ENCODE measurements around the gene KRTAP2-1. TPM values are rescaled to one million over a fixed set of nuclear protein-coding genes. Genes with fewer than 3 reads are reported as not detected.

The KRTAP2-1 gene
- total and polyA plus RNA-seq, 2 of the 8 experiments (the other 6 are each of a cell fraction or from before 2014, with no cell fraction given), result not detected

DNA sequence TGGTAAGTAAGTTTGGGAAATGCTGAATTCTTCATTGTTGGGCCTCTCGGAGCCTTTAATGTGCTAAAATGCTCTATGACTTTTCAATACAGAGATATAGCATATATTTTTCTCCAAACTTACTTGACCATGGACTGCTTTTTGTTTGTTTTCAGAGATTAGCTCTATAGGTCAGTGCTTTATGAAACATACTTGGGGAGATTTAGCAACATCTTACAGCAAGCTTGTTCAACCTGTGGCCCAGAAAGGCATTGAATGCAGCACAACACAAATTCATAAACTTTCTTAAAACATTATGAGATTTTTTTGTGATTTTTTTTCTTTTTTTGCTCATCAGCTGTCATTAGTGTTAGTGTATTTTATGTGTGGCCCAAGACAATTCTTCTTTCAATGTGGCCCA is 37.2 kb downstream of the KRTAP2-1 start:
- H4K8ac ChIP-seq (ENCODE audit: extremely low read depth, insufficient read depth, low read length), result no peak overlapping the region
- H3K27ac ChIP-seq (ENCODE audit: low read depth, low read length), result no peak overlapping the region
- no peak overlapping the region for H3K4ac ChIP-seq (replicated peaks; ENCODE audit: insufficient read length, low read depth, low read length)
- no peaks in the 10 kb centered on the region for H3K27me3 ChIP-seq (replicated peaks in 1 of 4; ENCODE audit: control insufficient read depth in 3 of 4, extremely low read depth in 1 of 4, insufficient read depth in 3 of 4, low read length in 3 of 4)
- no peak overlapping the region for H4K91ac ChIP-seq (replicated peaks; ENCODE audit: insufficient read length, low read length)
- H2AK5ac ChIP-seq (ENCODE audit: low read depth, low read length), result no peak overlapping the region
- H4K5ac ChIP-seq (ENCODE audit: insufficient read length, low read depth, low read length), result no peak overlapping the region
- no peak overlapping the region for H2BK12ac ChIP-seq (ENCODE audit: low read depth, low read length)
- CTCF ChIA-PET (ENCODE audit: partially characterized antibody), result interaction anchor here (1.1 kb wide), 1 partner anchor 19 kb away, joined by 5 read pairs; no protein-coding TSS in a partner anchor
- no peaks in the 10 kb centered on the region for H3K23me2 ChIP-seq (ENCODE audit: low read depth, low read length)
- H3K4me2 ChIP-seq (ENCODE audit: insufficient read depth in 1 of 2, low read depth in 2 of 2, low read length in 2 of 2), result no peak overlapping the region
- DNase-seq (ENCODE audit: low read depth in 1 of 2, low spot score in 2 of 2) (no peak), FAIRE-seq (no peak)
- no peaks in the 10 kb centered on the region for H3K79me2 ChIP-seq (ENCODE audit: control insufficient read depth in 1 of 2, insufficient read depth in 2 of 2, low read length in 2 of 2)
- no peak overlapping the region for H2AFZ ChIP-seq (ENCODE audit: low read length)
- H3K9me3 ChIP-seq (ENCODE audit: insufficient read depth in 2 of 2, low read depth in 1 of 2, low read length in 1 of 2), result no peaks in the 10 kb centered on the region
- H3K23ac ChIP-seq (ENCODE audit: insufficient read length), result no peak overlapping the region
- no peaks in the 10 kb centered on the region for H3K79me1 ChIP-seq (ENCODE audit: low read depth, low read length)
- H3K14ac ChIP-seq (ENCODE audit: insufficient read length), result no peak overlapping the region
- H3K9ac ChIP-seq (replicated peaks in 1 of 4; ENCODE audit: extremely low read depth in 1 of 4, low read depth in 3 of 4, low read length in 3 of 4), result no peak overlapping the region
- no peak overlapping the region for H2BK15ac ChIP-seq (ENCODE audit: low read length)
- 90% methylated on average over 1 of the region's 1 CpG; no CpG with 5 or more reads in 1 of the 2 experiments for WGBS, 2 experiments (ENCODE audit: extremely low coverage in 1 of 2, insufficient coverage in 1 of 2, insufficient read length in 1 of 2, insufficient replicate concordance in 2 of 2, low coverage in 1 of 2, low lambda C conversion rate in 2 of 2, missing lambda C conversion rate in 1 of 2)
- POLR2A ChIA-PET (ENCODE audit: partially characterized antibody), result no interaction called here
- H2BK120ac ChIP-seq (replicated peaks; ENCODE audit: low read depth, low read length), result no peak overlapping the region
- no peak overlapping the region for H3K18ac ChIP-seq (ENCODE audit: extremely low read depth, low read length)
- H2BK5ac ChIP-seq (ENCODE audit: low read depth, low read length), result no peak overlapping the region
- H2BK20ac ChIP-seq (ENCODE audit: low read length), result no peak overlapping the region
- H3K4me3 ChIP-seq (ENCODE audit: extremely low read depth in 1 of 4, insufficient read depth in 2 of 4, low read depth in 3 of 4, low read length in 4 of 4), result no peak overlapping the region
- no peaks in the 10 kb centered on the region for H4K20me1 ChIP-seq (replicated peaks in 1 of 2; ENCODE audit: control insufficient read depth in 1 of 2, insufficient read depth in 2 of 2, low read length in 2 of 2)
- no peak overlapping the region for H3K56ac ChIP-seq (replicated peaks; ENCODE audit: insufficient read length, low read depth, low read length)
- peaks cover 0 to 10% (median 6%) of the 10 kb centered on the region in 4 experiments; a peak in 6 of 7 replicates for H3K4me1 ChIP-seq (replicated peaks in 1 of 4; ENCODE audit: control insufficient read depth in 3 of 4, insufficient read depth in 4 of 4, low read length in 3 of 4)
- no peaks in the 10 kb centered on the region for H3K36me3 ChIP-seq (ENCODE audit: control insufficient read depth in 2 of 4, insufficient read depth in 4 of 4, low read length in 3 of 4)
- no peak for TF ChIP-seq CREB1 (IDR thresholded peaks at IDR 0.05)
- no peak for TF ChIP-seq CBX5 (IDR thresholded peaks at IDR 0.05; ENCODE audit: low read depth, low read length)
- no peak for TF ChIP-seq EGR1 (IDR thresholded peaks at IDR 0.05; ENCODE audit: borderline replicate concordance, low read depth, low read length)
- TF ChIP-seq, protein P1, sequence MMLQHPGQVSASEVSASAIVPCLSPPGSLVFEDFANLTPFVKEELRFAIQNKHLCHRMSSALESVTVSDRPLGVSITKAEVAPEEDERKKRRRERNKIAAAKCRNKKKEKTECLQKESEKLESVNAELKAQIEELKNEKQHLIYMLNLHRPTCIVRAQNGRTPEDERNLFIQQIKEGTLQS (IDR thresholded peaks at IDR 0.05; ENCODE audit: insufficient read depth, low read depth, low read length), result no peak
- no peak for TF ChIP-seq EP300 (IDR thresholded peaks at IDR 0.05; ENCODE audit: borderline replicate concordance in 1 of 2, low read depth in 2 of 2, low read length in 2 of 2)
- TF ChIP-seq TEAD4 (IDR thresholded peaks at IDR 0.05; ENCODE audit: low read depth, low read length), result no peak
- TF ChIP-seq TAF1 (IDR thresholded peaks at IDR 0.05; ENCODE audit: low read depth, low read length), result no peak
- no peak for TF ChIP-seq HDAC6 (IDR thresholded peaks at IDR 0.05; ENCODE audit: low read depth, low read length)
- no peak for TF ChIP-seq MAFK (IDR thresholded peaks at IDR 0.05; ENCODE audit: low read depth, low read length)
- TF ChIP-seq NRF1 (IDR thresholded peaks at IDR 0.05; ENCODE audit: low read depth, low read length), result no peak
- no peak for TF ChIP-seq SP1 (IDR thresholded peaks at IDR 0.05; ENCODE audit: low read depth, low read length)
- TF ChIP-seq CHD1 (IDR thresholded peaks at IDR 0.05; ENCODE audit: low read depth, low read length), result no peak
- TF ChIP-seq, protein P2, sequence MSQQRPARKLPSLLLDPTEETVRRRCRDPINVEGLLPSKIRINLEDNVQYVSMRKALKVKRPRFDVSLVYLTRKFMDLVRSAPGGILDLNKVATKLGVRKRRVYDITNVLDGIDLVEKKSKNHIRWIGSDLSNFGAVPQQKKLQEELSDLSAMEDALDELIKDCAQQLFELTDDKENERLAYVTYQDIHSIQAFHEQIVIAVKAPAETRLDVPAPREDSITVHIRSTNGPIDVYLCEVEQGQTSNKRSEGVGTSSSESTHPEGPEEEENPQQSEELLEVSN (IDR thresholded peaks at IDR 0.05), result no peak
- no peak for TF ChIP-seq TAF7 (optimal IDR thresholded peaks at IDR 0.05; ENCODE audit: borderline replicate concordance, low read depth, low read length)

All from H1 (cell line).